A673 (cell line): ENCODE results near the gene SLC16A10. TPM values are rescaled to one million over a fixed set of nuclear protein-coding genes. Genes with fewer than 3 reads are reported as not detected.

Source experiments
- BruUV-seq: library from RNA; stranded (reverse); fragments of 400-500 nt; replicated peaks from 2 replicates; lab custom pipeline; 2021; lab: Mats Ljungman, UMichigan
- CTCF ChIA-PET: fragments of 300-600 bp; sonication (Branson Sonifier 250); formaldehyde crosslinking; loops from one replicate; lab custom pipeline; 2022; ENCODE audit warnings: antibody characterized with exemption; lab: Charles Lee
- POLR2A ChIA-PET: fragments of 300-600 bp; sonication (Branson Sonifier 250); formaldehyde crosslinking; loops from one replicate; lab custom pipeline; 2022; ENCODE audit warnings: antibody characterized with exemption; ENCODE audit not compliant: low non-redundant PET; lab: Charles Lee
- DNase-seq: peaks from one replicate; pipeline ENCODE4 v3.0.0-alpha.2; 2015; ENCODE audit warnings: low spot score
- H3K27ac ChIP-seq: fragments of 200-600 bp; sonication (generic); 2 replicates; pipeline ENCODE4 v1.5.1; 2016; ENCODE audit warnings: mixed run types, low read depth, mild to moderate bottlenecking, mixed read lengths, antibody characterized with exemption, low read length; ENCODE audit not compliant: poor library complexity, severe bottlenecking
- H3K27me3 ChIP-seq: fragments of 200-600 bp; sonication (generic); replicated peaks from 2 replicates; pipeline ENCODE4 v1.6.1; 2017; ENCODE audit warnings: mixed run types, low read depth, mild to moderate bottlenecking, mixed read lengths, antibody characterized with exemption, low read length; ENCODE audit not compliant: insufficient read depth, poor library complexity
- H3K36me3 ChIP-seq: fragments of 200-600 bp; sonication (generic); 2 replicates; pipeline ENCODE4 v1.6.1; 2016; ENCODE audit warnings: mixed run types, mild to moderate bottlenecking, mixed read lengths, antibody characterized with exemption, low read length; ENCODE audit not compliant: insufficient read depth, poor library complexity, severe bottlenecking
- H3K4me1 ChIP-seq: fragments of 200-600 bp; sonication (generic); 2 replicates; pipeline ENCODE4 v1.6.1; 2017; ENCODE audit warnings: mixed run types, mild to moderate bottlenecking, mixed read lengths, antibody characterized with exemption, low read length; ENCODE audit not compliant: insufficient read depth, poor library complexity, severe bottlenecking
- H3K4me3 ChIP-seq: fragments of 200-600 bp; sonication (generic); 2 replicates; pipeline ENCODE4 v1.5.1; 2016; ENCODE audit warnings: low read depth, mixed run types, mild to moderate bottlenecking, mixed read lengths, low read length; ENCODE audit not compliant: poor library complexity, severe bottlenecking
- H3K9me3 ChIP-seq: fragments of 200-600 bp; sonication (generic); 2 replicates; pipeline ENCODE4 v1.6.1; 2016; ENCODE audit warnings: mixed run types, low read depth, mild to moderate bottlenecking, mixed read lengths, antibody characterized with exemption, low read length; ENCODE audit not compliant: poor library complexity, severe bottlenecking
- CTCF ChIP-seq: fragments of 300-800, 200-600 bp; sonication (generic); conservative IDR thresholded peaks from 2 replicates; pipeline ENCODE4 v1.5.1; 2017; ENCODE audit warnings: low read depth, mild to moderate bottlenecking, antibody characterized with exemption, low read length, moderate library complexity, mixed read lengths
- EZH2 ChIP-seq: fragments of 200-600 bp; sonication (generic); IDR thresholded peaks from 2 replicates; pipeline ENCODE4 v1.6.1; 2017; ENCODE audit warnings: borderline replicate concordance, low read depth, mild to moderate bottlenecking, mixed read lengths, antibody characterized with exemption, low read length; ENCODE audit not compliant: poor library complexity, severe bottlenecking
- intact Hi-C: fragments of 100-400 bp; cut with micrococcal nuclease; formaldehyde crosslinking; loops from one replicate; pipeline ENCODE4 v1.10.0; 2022; ENCODE audit not compliant: unreplicated experiment
- total RNA-seq: library from RNA; stranded (reverse); gene quantifications from 2 replicates; pipeline ENCODE4 v1.2.3, GENCODE V29; 2021

Gene SLC16A10
- total RNA-seq, 1 experiment from 2014 or later: 7.9 TPM

GRCh38 chr6:111276335-111276734, 189.0 kb downstream of the SLC16A10 start:
- POLR2A ChIA-PET: no interaction called here
- no TSS peak for BruUV-seq
- CTCF ChIA-PET: no interaction called here

DNA sequence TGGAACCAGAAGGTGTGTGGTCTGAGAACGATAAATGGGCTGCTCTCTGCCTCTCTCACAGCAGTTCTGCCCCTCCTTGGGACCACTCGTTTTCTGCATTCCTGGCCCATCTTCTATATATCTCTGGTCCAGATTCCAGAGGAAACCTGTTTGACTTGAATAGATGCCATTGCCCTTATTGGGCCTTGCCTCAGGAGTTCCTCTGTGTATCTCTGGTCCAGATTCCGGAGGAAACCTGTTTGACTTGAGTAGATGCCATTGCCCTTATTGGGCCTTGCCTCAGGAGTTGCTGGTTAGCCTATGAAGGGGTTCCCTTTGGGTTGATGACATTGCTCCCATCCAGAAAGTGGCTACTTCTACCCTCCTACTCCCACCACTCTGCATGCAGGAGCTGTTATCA, 189.4 kb downstream of the SLC16A10 start:
- no peak overlapping the region for H3K27ac ChIP-seq
- intact Hi-C loops: no loop called here
- no peaks in the 10 kb centered on the region for H3K27me3 ChIP-seq
- no TSS peak for BruUV-seq
- peaks cover 20% of the 10 kb centered on the region for H3K36me3 ChIP-seq
- ChIA-PET CTCF (no interaction called here), POLR2A (no interaction called here)
- peaks cover 8% of the 10 kb centered on the region for H3K9me3 ChIP-seq
- TF ChIP-seq EZH2 (no peak), CTCF (no peak)
- H3K4me1 ChIP-seq: no peaks in the 10 kb centered on the region
- H3K4me3 ChIP-seq: no peak overlapping the region
- no peak for DNase-seq

More at GRCh38 chr6:111276335-111276734, 189.0 kb downstream of the SLC16A10 start:
- Histone ChIP-seq H3K9me3 (peaks cover 8% of the 10 kb centered on the region), H3K27me3 (no peaks in the 10 kb centered on the region), H3K27ac (no peak overlapping the region), H3K4me3 (no peak overlapping the region), H3K36me3 (peaks cover 20% of the 10 kb centered on the region), H3K4me1 (no peaks in the 10 kb centered on the region)
- no peak for DNase-seq
- no peak for TF ChIP-seq EZH2
- no peak for TF ChIP-seq CTCF
- intact Hi-C loops: no loop called here

GRCh38 chr6:111277819-111278218, 190.5 kb downstream of the SLC16A10 start:
- no peak for DNase-seq
- CTCF ChIA-PET: no interaction called here
- no peak overlapping the region for H3K4me3 ChIP-seq
- no peak overlapping the region for H3K27ac ChIP-seq
- H3K4me1 ChIP-seq: no peaks in the 10 kb centered on the region
- intact Hi-C loops: no loop called here
- POLR2A ChIA-PET: interaction anchor here (0.6 kb wide), 1 partner anchor 1246 kb away, joined by 3 read pairs; no protein-coding TSS in a partner anchor
- H3K27me3 ChIP-seq: no peaks in the 10 kb centered on the region
- peaks cover 8% of the 10 kb centered on the region for H3K9me3 ChIP-seq
- peaks cover 20% of the 10 kb centered on the region for H3K36me3 ChIP-seq
- BruUV-seq: no TSS peak
- no peak for TF ChIP-seq CTCF
- no peak for TF ChIP-seq EZH2
